GM18508 (cell line): ENCODE measurements around the gene P2RY11.

Experiments used
- ATAC-seq: cut with Tn5 transposase; IDR thresholded peaks from one replicate; pipeline ENCODE4 v1.9.1; 2021; ENCODE audit warnings: moderate number of reproducible peaks; ENCODE audit not compliant: insufficient read depth, unreplicated experiment

Gene P2RY11

GRCh38 chr19:10112895-10113591 is 1.6 kb downstream of the P2RY11 start:
- ATAC-seq, result no peak

- no peak for ATAC-seq
Observed at GRCh38 chr19:10113592-10113963, 2.1 kb downstream of the P2RY11 start.

GRCh38 chr19:10113964-10114650 is 2.6 kb downstream of the P2RY11 start:
- no peak for ATAC-seq

- ATAC-seq, result no peak
Observed at GRCh38 chr19:10114651-10115391, 3.3 kb downstream of the P2RY11 start.

GRCh38 chr19:10115392-10116084 is 4.0 kb downstream of the P2RY11 start:
- no peak for ATAC-seq

- ATAC-seq, result no peak
Observed at GRCh38 chr19:10116085-10116865, 4.8 kb downstream of the P2RY11 start.

- ATAC-seq, result no peak
Observed at GRCh38 chr19:10116866-10117616, 5.5 kb downstream of the P2RY11 start.

- ATAC-seq, result no peak
Observed at GRCh38 chr19:10118960-10119359, 7.5 kb downstream of the P2RY11 start.

- ATAC-seq, result no peak
Observed at GRCh38 chr19:10120538-10121189, 9.2 kb downstream of the P2RY11 start.

- no peak for ATAC-seq
Observed at GRCh38 chr19:10122045-10122444, 10.6 kb downstream of the P2RY11 start.

- ATAC-seq, result no peak
Observed at GRCh38 chr19:10124429-10124828, 12.9 kb downstream of the P2RY11 start.

GRCh38 chr19:10126213-10126639 is 14.7 kb downstream of the P2RY11 start:
- no peak for ATAC-seq

GRCh38 chr19:10132905-10133304 is 21.4 kb downstream of the P2RY11 start:
- ATAC-seq, result no peak

GRCh38 chr19:10133596-10133995 is 22.1 kb downstream of the P2RY11 start:
- ATAC-seq, result no peak

- ATAC-seq, result no peak
Observed at GRCh38 chr19:10134040-10134439, 22.5 kb downstream of the P2RY11 start.

- no peak for ATAC-seq
Observed at GRCh38 chr19:10135551-10136334, 24.2 kb downstream of the P2RY11 start.

- no peak for ATAC-seq
Observed at GRCh38 chr19:10136936-10137335, 25.4 kb downstream of the P2RY11 start.
